Liver (tissue), 9 donors: ENCODE data around the gene EVA1C. TPM values are rescaled to one million over a fixed set of nuclear protein-coding genes. Genes with fewer than 3 reads are reported as not detected.

ENCODE experiments used
- DNase-seq: peaks from one replicate; pipeline ENCODE4 v3.0.0-alpha.2; 2017; ENCODE audit warnings: low spot score
- H3K27ac ChIP-seq, 2 donors: one replicate each; pipeline ENCODE4 v1.7.0; 2013; ENCODE audit warnings: inconsistent platforms in 2 of 2, low read length in 2 of 2, control low read depth in 1 of 2, low read depth in 1 of 2, mild to moderate bottlenecking in 1 of 2
- H3K27me3 ChIP-seq, 4 donors: one replicate each; pipeline versions ENCODE4 v1.6.1 to v1.7.0; 2013; ENCODE audit warnings: low read length in 3 of 4, inconsistent platforms in 1 of 4, mild to moderate bottlenecking in 1 of 4, moderate library complexity in 1 of 4; ENCODE audit not compliant: control insufficient read depth in 4 of 4, insufficient read depth in 4 of 4
- H3K36me3 ChIP-seq, 4 donors: one replicate each; pipeline versions ENCODE4 v1.6.1 to v1.7.0; 2013; ENCODE audit warnings: low read length in 3 of 4, mild to moderate bottlenecking in 3 of 4, low read depth in 1 of 4, moderate library complexity in 1 of 4; ENCODE audit not compliant: control insufficient read depth in 4 of 4, insufficient read depth in 3 of 4
- H3K4me1 ChIP-seq, 4 donors: one replicate each; pipeline versions ENCODE4 v1.6.1 to v1.7.0; 2013; ENCODE audit warnings: low read length in 3 of 4, mild to moderate bottlenecking in 3 of 4, moderate library complexity in 1 of 4; ENCODE audit not compliant: control insufficient read depth in 4 of 4, insufficient read depth in 4 of 4
- H3K4me3 ChIP-seq, 3 donors: one replicate each; pipeline versions ENCODE4 v1.6.1 to v1.7.0; 2013; ENCODE audit warnings: low read length in 3 of 3, control low read depth in 1 of 3, low read depth in 1 of 3, mild to moderate bottlenecking in 1 of 3
- H3K9ac ChIP-seq, 2 donors: one replicate each; pipeline ENCODE4 v1.7.0; 2013; ENCODE audit warnings: low read length in 2 of 2, mild to moderate bottlenecking in 2 of 2, moderate library complexity in 2 of 2, control low read depth in 1 of 2, low read depth in 1 of 2
- H3K9me3 ChIP-seq, 4 donors: one replicate each; pipeline versions ENCODE4 v1.6.1 to v1.7.0; 2013; ENCODE audit warnings: low read length in 3 of 4; ENCODE audit not compliant: control insufficient read depth in 4 of 4
- EGR1 ChIP-seq, 2 donors: IDR thresholded peaks; 2 replicates each; pipeline ENCODE4 v1.6.1; 2016 to 2018; ENCODE audit warnings: antibody characterized with exemption in 2 of 2, low read depth in 2 of 2
- FOXA1 ChIP-seq: IDR thresholded peaks from 2 replicates; pipeline ENCODE4 v1.6.1; 2016; ENCODE audit warnings: antibody characterized with exemption
- FOXA2 ChIP-seq: IDR thresholded peaks from 2 replicates; pipeline ENCODE4 v1.6.1; 2016; ENCODE audit warnings: antibody characterized with exemption
- GABPA ChIP-seq, 2 donors: IDR thresholded peaks in 1 of 2; conservative IDR thresholded peaks in 1 of 2; 2 replicates each; pipeline ENCODE4 v1.6.1; 2016; ENCODE audit warnings: antibody characterized with exemption in 2 of 2, mild to moderate bottlenecking in 1 of 2, moderate library complexity in 1 of 2
- HNF4A ChIP-seq, 2 donors: conservative IDR thresholded peaks; 2 replicates each; pipeline ENCODE4 v1.6.1; 2016; ENCODE audit warnings: antibody characterized with exemption in 2 of 2, mild to moderate bottlenecking in 2 of 2
- HNF4G ChIP-seq: IDR thresholded peaks from 2 replicates; pipeline ENCODE4 v1.6.1; 2016; ENCODE audit warnings: antibody characterized with exemption
- JUND ChIP-seq, 2 donors: IDR thresholded peaks; 2 replicates each; pipeline ENCODE4 v1.6.1; 2016; ENCODE audit warnings: antibody characterized with exemption in 2 of 2
- RAD21 ChIP-seq, 2 donors: IDR thresholded peaks; 2 replicates each; pipeline ENCODE4 v1.6.1; 2016; ENCODE audit warnings: antibody characterized with exemption in 2 of 2, mild to moderate bottlenecking in 2 of 2
- RXRA ChIP-seq, 2 donors: IDR thresholded peaks; 2 replicates each; pipeline ENCODE4 v1.6.1; 2017 to 2018; ENCODE audit warnings: antibody characterized with exemption in 2 of 2, mild to moderate bottlenecking in 1 of 2
- TAF1 ChIP-seq: conservative IDR thresholded peaks from 2 replicates; pipeline ENCODE4 v1.6.1; 2016; ENCODE audit warnings: antibody characterized with exemption, mild to moderate bottlenecking
- YY1 ChIP-seq: IDR thresholded peaks from 2 replicates; pipeline ENCODE4 v1.6.1; 2016; ENCODE audit warnings: antibody characterized with exemption, mild to moderate bottlenecking
- WGBS: extraction: QIAGEN DNeasy Blood & Tissue Kit; methylation state at CpG from one replicate; pipeline ENCODE4 v1.1.7; 2013; 5-methylcytosine and 5-hydroxymethylcytosine counted together
- polyA plus RNA-seq, 2 donors: library from polyadenylated mRNA; stranded (reverse) in 1 of 2; unstranded in 1 of 2; fragments of 200-250 nt in 1 of 2; fragments of >200 nt in 1 of 2; fragmentation: Nextera tagmentation in 1 of 2; extraction: Ambion mirVana in 1 of 2; gene quantifications; one replicate each; pipeline versions ENCODE4 v1.2.1 to v1.2.3, GENCODE V29; 2013 to 2015
- total RNA-seq, 2 donors: library from RNA; depleted of rRNA; stranded (reverse); fragments of >200 nt; gene quantifications; one replicate each; pipeline ENCODE4 v1.2.3, GENCODE V29; 2014
- TF ChIP-seq, protein P1 (sequence below): IDR thresholded peaks from 2 replicates; pipeline ENCODE4 v1.6.1; 2016; ENCODE audit warnings: antibody characterized with exemption, mild to moderate bottlenecking
- TF ChIP-seq, protein P2 (sequence below): IDR thresholded peaks from 2 replicates; pipeline ENCODE4 v1.6.1; 2016; ENCODE audit warnings: antibody characterized with exemption
- TF ChIP-seq, protein P3 (sequence below): IDR thresholded peaks from 2 replicates; pipeline ENCODE4 v1.6.1; 2016; ENCODE audit warnings: antibody characterized with exemption
- TF ChIP-seq, protein P4 (sequence below): IDR thresholded peaks from 2 replicates; pipeline ENCODE4 v1.6.1; 2016; ENCODE audit warnings: antibody characterized with exemption
- TF ChIP-seq, protein P5 (sequence below): fragments of 150-350 bp; IDR thresholded peaks from 2 replicates; pipeline ENCODE4 v1.5.1; 2017; ENCODE audit warnings: improper control_type of control experiment, low read depth, low read length; ENCODE audit not compliant: missing input control
- donor health status: healthy.
- donor health status: healthy.
- donor health status: healthy.
- donor health status: healthy.
- donor health status: healthy.

EVA1C gene
- total and polyA plus RNA-seq, 4 donors = 0.47 to 3.3 (median 2.4) TPM

DNA sequence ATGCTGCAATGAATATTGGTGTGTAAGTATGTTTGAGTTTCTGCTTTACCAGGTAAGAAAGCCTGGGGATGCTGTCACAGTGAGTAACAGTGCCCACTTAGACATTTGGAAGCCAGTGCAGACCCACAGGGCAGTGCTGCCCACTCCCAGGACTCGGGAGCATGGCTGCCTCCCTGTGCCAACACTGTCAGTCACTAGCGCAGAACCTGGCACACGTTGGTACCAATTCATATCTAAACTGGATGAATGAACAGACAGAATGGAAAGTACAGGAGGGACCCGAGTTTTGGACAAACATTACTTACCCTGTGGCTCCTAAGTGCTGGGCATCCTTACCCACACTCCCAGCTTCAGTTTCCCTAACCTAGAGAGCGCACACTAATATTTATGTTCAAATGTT is 1.6 kb upstream of the EVA1C start:
- Histone ChIP-seq H3K9me3 (no peaks in the 10 kb centered on the region), H3K4me3 (no peak overlapping the region), H3K4me1 (peaks cover 4 to 16% (median 8%) of the 10 kb centered on the region in 4 donors), H3K27me3 (no peaks in the 10 kb centered on the region), H3K36me3 (no peaks in the 10 kb centered on the region), H3K27ac (no peak overlapping the region), H3K9ac (no peak overlapping the region)
- no peak for DNase-seq
- WGBS = 81% methylated on average over 5 of the region's 5 CpGs
- TF ChIP-seq, protein P1, sequence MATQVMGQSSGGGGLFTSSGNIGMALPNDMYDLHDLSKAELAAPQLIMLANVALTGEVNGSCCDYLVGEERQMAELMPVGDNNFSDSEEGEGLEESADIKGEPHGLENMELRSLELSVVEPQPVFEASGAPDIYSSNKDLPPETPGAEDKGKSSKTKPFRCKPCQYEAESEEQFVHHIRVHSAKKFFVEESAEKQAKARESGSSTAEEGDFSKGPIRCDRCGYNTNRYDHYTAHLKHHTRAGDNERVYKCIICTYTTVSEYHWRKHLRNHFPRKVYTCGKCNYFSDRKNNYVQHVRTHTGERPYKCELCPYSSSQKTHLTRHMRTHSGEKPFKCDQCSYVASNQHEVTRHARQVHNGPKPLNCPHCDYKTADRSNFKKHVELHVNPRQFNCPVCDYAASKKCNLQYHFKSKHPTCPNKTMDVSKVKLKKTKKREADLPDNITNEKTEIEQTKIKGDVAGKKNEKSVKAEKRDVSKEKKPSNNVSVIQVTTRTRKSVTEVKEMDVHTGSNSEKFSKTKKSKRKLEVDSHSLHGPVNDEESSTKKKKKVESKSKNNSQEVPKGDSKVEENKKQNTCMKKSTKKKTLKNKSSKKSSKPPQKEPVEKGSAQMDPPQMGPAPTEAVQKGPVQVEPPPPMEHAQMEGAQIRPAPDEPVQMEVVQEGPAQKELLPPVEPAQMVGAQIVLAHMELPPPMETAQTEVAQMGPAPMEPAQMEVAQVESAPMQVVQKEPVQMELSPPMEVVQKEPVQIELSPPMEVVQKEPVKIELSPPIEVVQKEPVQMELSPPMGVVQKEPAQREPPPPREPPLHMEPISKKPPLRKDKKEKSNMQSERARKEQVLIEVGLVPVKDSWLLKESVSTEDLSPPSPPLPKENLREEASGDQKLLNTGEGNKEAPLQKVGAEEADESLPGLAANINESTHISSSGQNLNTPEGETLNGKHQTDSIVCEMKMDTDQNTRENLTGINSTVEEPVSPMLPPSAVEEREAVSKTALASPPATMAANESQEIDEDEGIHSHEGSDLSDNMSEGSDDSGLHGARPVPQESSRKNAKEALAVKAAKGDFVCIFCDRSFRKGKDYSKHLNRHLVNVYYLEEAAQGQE = no peak
- TF ChIP-seq, protein P2, sequence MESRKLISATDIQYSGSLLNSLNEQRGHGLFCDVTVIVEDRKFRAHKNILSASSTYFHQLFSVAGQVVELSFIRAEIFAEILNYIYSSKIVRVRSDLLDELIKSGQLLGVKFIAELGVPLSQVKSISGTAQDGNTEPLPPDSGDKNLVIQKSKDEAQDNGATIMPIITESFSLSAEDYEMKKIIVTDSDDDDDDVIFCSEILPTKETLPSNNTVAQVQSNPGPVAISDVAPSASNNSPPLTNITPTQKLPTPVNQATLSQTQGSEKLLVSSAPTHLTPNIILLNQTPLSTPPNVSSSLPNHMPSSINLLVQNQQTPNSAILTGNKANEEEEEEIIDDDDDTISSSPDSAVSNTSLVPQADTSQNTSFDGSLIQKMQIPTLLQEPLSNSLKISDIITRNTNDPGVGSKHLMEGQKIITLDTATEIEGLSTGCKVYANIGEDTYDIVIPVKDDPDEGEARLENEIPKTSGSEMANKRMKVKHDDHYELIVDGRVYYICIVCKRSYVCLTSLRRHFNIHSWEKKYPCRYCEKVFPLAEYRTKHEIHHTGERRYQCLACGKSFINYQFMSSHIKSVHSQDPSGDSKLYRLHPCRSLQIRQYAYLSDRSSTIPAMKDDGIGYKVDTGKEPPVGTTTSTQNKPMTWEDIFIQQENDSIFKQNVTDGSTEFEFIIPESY = no peak
- TF ChIP-seq FOXA2 = no peak
- TF ChIP-seq JUND (IDR thresholded peaks at IDR 0.05) = no peak
- no peak for TF ChIP-seq RAD21 (IDR thresholded peaks at IDR 0.05)
- TF ChIP-seq, protein P3, sequence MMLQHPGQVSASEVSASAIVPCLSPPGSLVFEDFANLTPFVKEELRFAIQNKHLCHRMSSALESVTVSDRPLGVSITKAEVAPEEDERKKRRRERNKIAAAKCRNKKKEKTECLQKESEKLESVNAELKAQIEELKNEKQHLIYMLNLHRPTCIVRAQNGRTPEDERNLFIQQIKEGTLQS = no peak
- no peak for TF ChIP-seq HNF4G
- no peak for TF ChIP-seq EGR1 (IDR thresholded peaks at IDR 0.05; ENCODE audit: low read depth in 2 of 2)
- TF ChIP-seq TAF1 = no peak
- TF ChIP-seq FOXA1 = no peak
- no peak for TF ChIP-seq YY1
- no peak for TF ChIP-seq RXRA (IDR thresholded peaks at IDR 0.05)
- TF ChIP-seq HNF4A (conservative IDR thresholded peaks at IDR 0.05) = no peak
- TF ChIP-seq GABPA (IDR thresholded peaks at IDR 0.05 in 1 of 2, conservative IDR thresholded peaks at IDR 0.05 in 1 of 2) = no peak
- TF ChIP-seq, protein P4, sequence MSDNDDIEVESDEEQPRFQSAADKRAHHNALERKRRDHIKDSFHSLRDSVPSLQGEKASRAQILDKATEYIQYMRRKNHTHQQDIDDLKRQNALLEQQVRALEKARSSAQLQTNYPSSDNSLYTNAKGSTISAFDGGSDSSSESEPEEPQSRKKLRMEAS = no peak
- TF ChIP-seq, protein P5, sequence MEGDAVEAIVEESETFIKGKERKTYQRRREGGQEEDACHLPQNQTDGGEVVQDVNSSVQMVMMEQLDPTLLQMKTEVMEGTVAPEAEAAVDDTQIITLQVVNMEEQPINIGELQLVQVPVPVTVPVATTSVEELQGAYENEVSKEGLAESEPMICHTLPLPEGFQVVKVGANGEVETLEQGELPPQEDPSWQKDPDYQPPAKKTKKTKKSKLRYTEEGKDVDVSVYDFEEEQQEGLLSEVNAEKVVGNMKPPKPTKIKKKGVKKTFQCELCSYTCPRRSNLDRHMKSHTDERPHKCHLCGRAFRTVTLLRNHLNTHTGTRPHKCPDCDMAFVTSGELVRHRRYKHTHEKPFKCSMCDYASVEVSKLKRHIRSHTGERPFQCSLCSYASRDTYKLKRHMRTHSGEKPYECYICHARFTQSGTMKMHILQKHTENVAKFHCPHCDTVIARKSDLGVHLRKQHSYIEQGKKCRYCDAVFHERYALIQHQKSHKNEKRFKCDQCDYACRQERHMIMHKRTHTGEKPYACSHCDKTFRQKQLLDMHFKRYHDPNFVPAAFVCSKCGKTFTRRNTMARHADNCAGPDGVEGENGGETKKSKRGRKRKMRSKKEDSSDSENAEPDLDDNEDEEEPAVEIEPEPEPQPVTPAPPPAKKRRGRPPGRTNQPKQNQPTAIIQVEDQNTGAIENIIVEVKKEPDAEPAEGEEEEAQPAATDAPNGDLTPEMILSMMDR = no peak
